Activated CD4-positive, alpha-beta T cell treated with anti-CD3 and anti-CD28 coated beads, Interleukin-2, amount 10 ng/mL, durations not matched to agents 24 days and 14 days (primary cell): Measurements from ENCODE around the gene SLC22A14. TPM values are rescaled to one million over a fixed set of nuclear protein-coding genes. Genes with fewer than 3 reads are reported as not detected.

ENCODE experiments used
- total RNA-seq: library from RNA; stranded (reverse); gene quantifications from 2 replicates; pipeline ENCODE4 v1.2.3, GENCODE V29; 2022

SLC22A14 gene
- total RNA-seq, 1 donor from 2014 or later: not detected

Other genes with a start within 250 kb of the SLC22A14 start
- 0.17 and 0.54 TPM in 2 replicates for gene DLEC1, start 243.1 kb upstream of the SLC22A14 start, total RNA-seq
- 68.7 and 71.6 TPM in 2 replicates for gene ACAA1, start 145.2 kb upstream of the SLC22A14 start, total RNA-seq
- 32.0 and 36.9 TPM in 2 replicates for gene MYD88, start 143.6 kb upstream of the SLC22A14 start, total RNA-seq
- 56.4 and 58.3 TPM in 2 replicates for gene OXSR1, start 116.8 kb upstream of the SLC22A14 start, total RNA-seq
- 0.47 and 0.54 TPM in 2 replicates for gene SLC22A13, start 16.5 kb upstream of the SLC22A14 start, total RNA-seq
- gene XYLB, start 64.5 kb downstream of the SLC22A14 start, total RNA-seq: 11.1 and 11.6 TPM in 2 replicates
- 12.2 and 12.6 TPM in 2 replicates for gene ACVR2B, start 171.6 kb downstream of the SLC22A14 start, total RNA-seq
- gene EXOG, start 214.0 kb downstream of the SLC22A14 start, total RNA-seq: 18.0 and 20.8 TPM in 2 replicates